Measurements from ENCODE around the gene ZC3H6. TPM values are rescaled to one million over a fixed set of nuclear protein-coding genes. Genes with fewer than 3 reads are reported as not detected.
A peak's percentile ranks its signal among the peaks of the same experiment; 100 is the strongest.
"Not testable (repeated sequence)": the region's sequence is repeated elsewhere in the genome, so short reads cannot be mapped to it uniquely, and the experiment has no call there.

Gene ZC3H6
- total and polyA plus RNA-seq, 3 experiments from 2014 or later: 7.2 to 9.6 (median 7.5) TPM

DNA sequence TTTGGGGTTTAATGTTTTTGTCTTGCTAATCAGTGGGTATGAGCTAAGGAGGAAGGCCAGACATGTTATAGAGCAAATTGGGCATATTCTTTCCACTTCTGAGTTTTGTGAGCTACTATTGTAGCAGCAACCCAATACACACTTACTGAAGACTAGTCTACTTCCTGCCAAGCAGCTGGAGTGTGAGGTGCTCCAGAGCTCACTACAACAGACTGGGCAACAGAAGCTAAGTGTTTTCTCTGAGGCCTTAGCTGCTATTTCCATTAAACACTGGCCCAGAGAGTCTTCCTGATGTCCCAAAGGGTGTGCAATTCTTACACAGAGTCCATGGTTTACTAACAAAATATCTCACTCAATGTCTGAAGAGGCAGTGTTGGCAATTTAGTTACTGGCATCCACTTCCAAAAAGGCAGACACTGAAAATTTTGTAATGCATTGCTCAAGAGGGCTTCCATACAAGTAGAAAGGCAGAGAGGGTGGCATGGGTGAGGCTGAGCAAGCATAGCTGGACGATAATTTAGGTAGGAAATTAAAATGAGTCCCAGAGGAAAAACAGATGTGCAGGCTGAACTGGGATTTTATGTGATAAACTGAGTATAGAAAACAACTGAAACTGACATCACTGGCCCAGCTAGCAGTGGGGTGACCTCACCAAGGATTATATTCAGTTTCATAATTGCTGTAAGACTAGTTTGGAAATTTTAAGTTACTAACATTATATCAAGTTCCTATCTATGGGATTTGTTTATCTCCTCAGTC, 68.6 kb downstream of the ZC3H6 start:
- H3K27me3 Mint-ChIP-seq: peaks cover 0 to 3% of the 10 kb centered on the region in 2 donors
- H3K9me3 ChIP-seq (ENCODE audit: low read length): no peaks in the 10 kb centered on the region
- H3K4me1 Mint-ChIP-seq: peaks cover 0 to 2% (median 0%) of the 10 kb centered on the region in 3 donors
- no peaks in the 10 kb centered on the region for H3K9me3 Mint-ChIP-seq
- H3K4me3 ChIP-seq (ENCODE audit: low read length): no peak overlapping the region
- no peaks in the 10 kb centered on the region for H3K4me1 ChIP-seq (ENCODE audit: insufficient read depth, low read length)
- peak overlapping the region in 1 of 8 donors; percentile 26 for H3K27ac Mint-ChIP-seq
- no peaks in the 10 kb centered on the region for H3K36me3 ChIP-seq (ENCODE audit: insufficient read depth, low read length)
- no peak overlapping the region for H3K27ac ChIP-seq (ENCODE audit: low read depth, low read length)
- CTCF ChIA-PET: no interaction called here
- H3K27me3 ChIP-seq (ENCODE audit: insufficient read depth, low read length, poor library complexity, severe bottlenecking): no peaks in the 10 kb centered on the region
- H3K4me3 Mint-ChIP-seq: no peak overlapping the region
- no peak for DNase-seq
- POLR2A ChIA-PET: no interaction called here
- no peaks in the 10 kb centered on the region for H3K36me3 Mint-ChIP-seq

GRCh38 chr2:112345030-112346027, 69.9 kb downstream of the ZC3H6 start:
- H3K4me1 Mint-ChIP-seq: peaks cover 0 to 2% (median 0%) of the 10 kb centered on the region in 3 donors
- Histone ChIP-seq H3K27ac (ENCODE audit: low read depth, low read length) (no peak overlapping the region), H3K9me3 (ENCODE audit: low read length) (no peaks in the 10 kb centered on the region), H3K4me3 (ENCODE audit: low read length) (no peak overlapping the region), H3K4me1 (ENCODE audit: insufficient read depth, low read length) (no peaks in the 10 kb centered on the region), H3K36me3 (ENCODE audit: insufficient read depth, low read length) (no peaks in the 10 kb centered on the region), H3K27me3 (ENCODE audit: insufficient read depth, low read length, poor library complexity, severe bottlenecking) (no peaks in the 10 kb centered on the region)
- no peaks in the 10 kb centered on the region for H3K36me3 Mint-ChIP-seq
- no peak overlapping the region for H3K27ac Mint-ChIP-seq
- peaks cover 0 to 3% of the 10 kb centered on the region in 2 donors for H3K27me3 Mint-ChIP-seq
- no peak overlapping the region for H3K4me3 Mint-ChIP-seq
- ChIA-PET POLR2A (no interaction called here), CTCF (no interaction called here)
- DNase-seq: no peak
- H3K9me3 Mint-ChIP-seq: no peaks in the 10 kb centered on the region

DNA sequence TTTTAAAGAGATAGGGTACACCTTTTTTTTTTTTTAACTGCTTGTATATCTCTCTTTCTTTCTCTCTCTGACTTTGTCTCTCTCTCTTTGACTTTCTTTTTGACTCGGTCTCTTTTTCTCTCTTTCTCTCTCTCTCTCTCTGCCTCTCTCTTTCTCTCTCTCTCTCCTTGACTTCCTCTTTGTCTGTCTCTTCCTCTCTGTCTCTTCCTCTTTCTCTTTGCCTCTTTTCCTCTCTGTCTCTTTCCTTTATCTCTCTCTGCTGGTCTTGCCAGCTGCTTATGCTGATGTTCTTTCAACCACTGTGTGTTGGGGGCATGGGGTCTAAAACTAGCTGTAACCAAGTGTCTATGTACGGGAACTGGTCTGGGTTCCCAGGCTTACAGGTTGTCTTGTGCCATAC, 76.9 kb downstream of the ZC3H6 start:
- POLR2A ChIA-PET; H3K27ac ChIP-seq (ENCODE audit: low read depth, low read length); H3K4me1 Mint-ChIP-seq; H3K9me3 ChIP-seq (ENCODE audit: low read length); H3K9me3 Mint-ChIP-seq; DNase-seq; H3K4me3 Mint-ChIP-seq; H3K36me3 ChIP-seq (ENCODE audit: insufficient read depth, low read length); H3K27me3 Mint-ChIP-seq; H3K4me3 ChIP-seq (ENCODE audit: low read length); H3K36me3 Mint-ChIP-seq; H3K27me3 ChIP-seq (ENCODE audit: insufficient read depth, low read length, poor library complexity, severe bottlenecking); H3K27ac Mint-ChIP-seq; H3K4me1 ChIP-seq (ENCODE audit: insufficient read depth, low read length); CTCF ChIA-PET: not testable (repeated sequence)

DNA sequence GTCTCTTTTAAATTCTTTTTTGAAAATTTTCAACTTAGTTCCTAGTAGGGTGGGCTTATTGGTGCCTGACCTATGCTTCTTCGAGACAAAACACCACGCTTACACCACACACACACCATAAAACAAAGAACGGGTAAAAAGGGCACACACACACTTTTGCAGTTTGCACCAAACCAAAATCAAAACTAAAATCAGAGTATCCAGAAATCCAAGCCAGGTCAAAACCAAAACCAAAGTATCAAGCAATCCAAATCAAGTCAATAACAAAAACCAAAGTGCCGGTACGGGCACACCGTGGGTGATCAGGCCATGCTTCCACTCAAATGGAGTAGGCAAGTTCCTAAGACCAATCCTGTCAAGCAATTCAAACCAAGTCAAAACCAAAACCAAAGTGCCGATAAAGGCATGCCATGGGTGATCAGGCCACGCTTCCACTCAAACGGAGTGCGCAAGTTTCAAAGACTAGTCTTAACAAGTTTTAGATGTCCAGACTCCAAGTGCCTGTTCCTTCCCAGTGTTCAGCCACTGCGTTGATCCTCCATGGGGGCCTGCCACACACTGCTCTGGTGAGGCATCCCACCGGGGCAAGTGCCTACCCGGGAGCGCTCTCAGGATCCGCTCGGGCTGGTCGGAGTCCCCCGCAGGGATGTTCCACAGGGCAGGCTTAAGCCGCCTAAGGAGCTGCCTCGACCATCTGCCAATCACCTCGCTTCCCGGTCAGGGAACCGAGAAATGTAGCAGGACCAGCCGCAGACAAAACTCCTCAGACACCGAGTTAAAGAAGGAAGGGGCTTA, 77.6 kb downstream of the ZC3H6 start:
- CTCF ChIA-PET; H3K9me3 Mint-ChIP-seq; H3K4me1 Mint-ChIP-seq; POLR2A ChIA-PET; H3K4me3 ChIP-seq (ENCODE audit: low read length); H3K27me3 Mint-ChIP-seq; H3K4me3 Mint-ChIP-seq; H3K27ac ChIP-seq (ENCODE audit: low read depth, low read length); DNase-seq; H3K4me1 ChIP-seq (ENCODE audit: insufficient read depth, low read length); H3K36me3 Mint-ChIP-seq; H3K9me3 ChIP-seq (ENCODE audit: low read length); H3K27me3 ChIP-seq (ENCODE audit: insufficient read depth, low read length, poor library complexity, severe bottlenecking); H3K36me3 ChIP-seq (ENCODE audit: insufficient read depth, low read length): not testable (repeated sequence)
- H3K27ac Mint-ChIP-seq: peak overlapping the region in 1 of 8 donors; percentile 35

DNA sequence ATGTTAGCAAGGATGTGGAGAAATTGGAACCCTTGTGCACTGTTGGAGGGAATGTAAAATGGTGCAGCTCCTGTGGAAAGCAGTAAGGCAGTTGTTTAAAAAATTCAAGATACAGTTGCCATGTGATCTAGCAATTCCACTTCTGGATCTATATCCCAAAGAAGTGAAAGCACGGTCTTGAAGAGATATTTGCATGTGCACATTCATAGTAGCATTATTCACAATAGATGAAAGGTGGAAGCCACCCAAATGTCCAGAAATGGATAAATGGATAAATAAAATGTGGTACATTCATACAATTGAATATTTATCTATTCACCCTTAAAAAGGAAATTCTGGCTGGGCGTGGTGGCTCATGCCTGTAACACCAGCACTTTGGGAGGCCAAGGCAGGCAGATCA, 78.9 kb downstream of the ZC3H6 start:
- CTCF ChIA-PET; H3K27me3 ChIP-seq (ENCODE audit: insufficient read depth, low read length, poor library complexity, severe bottlenecking); H3K27me3 Mint-ChIP-seq; H3K36me3 ChIP-seq (ENCODE audit: insufficient read depth, low read length); H3K4me3 ChIP-seq (ENCODE audit: low read length); H3K4me3 Mint-ChIP-seq; H3K4me1 ChIP-seq (ENCODE audit: insufficient read depth, low read length); POLR2A ChIA-PET; H3K27ac ChIP-seq (ENCODE audit: low read depth, low read length); H3K4me1 Mint-ChIP-seq; H3K9me3 ChIP-seq (ENCODE audit: low read length); DNase-seq; H3K27ac Mint-ChIP-seq: not testable (repeated sequence)
- peaks cover 0 to 10% (median 0%) of the 10 kb centered on the region in 3 donors for H3K36me3 Mint-ChIP-seq
- peaks cover 7 to 10% (median 9%) of the 10 kb centered on the region in 5 donors for H3K9me3 Mint-ChIP-seq

- H3K27ac Mint-ChIP-seq; H3K4me3 Mint-ChIP-seq; H3K4me1 Mint-ChIP-seq; H3K9me3 ChIP-seq (ENCODE audit: low read length); H3K36me3 ChIP-seq (ENCODE audit: insufficient read depth, low read length); H3K27ac ChIP-seq (ENCODE audit: low read depth, low read length); H3K27me3 ChIP-seq (ENCODE audit: insufficient read depth, low read length, poor library complexity, severe bottlenecking); H3K4me1 ChIP-seq (ENCODE audit: insufficient read depth, low read length); H3K4me3 ChIP-seq (ENCODE audit: low read length); POLR2A ChIA-PET; CTCF ChIA-PET; DNase-seq: not testable (repeated sequence)
- Mint-ChIP-seq H3K9me3 (peaks cover 10 to 17% (median 15%) of the 10 kb centered on the region in 5 donors), H3K36me3 (peaks cover 1 to 15% (median 2%) of the 10 kb centered on the region in 3 donors), H3K27me3 (peaks cover 0 to 10% of the 10 kb centered on the region in 2 donors)
Measured at GRCh38 chr2:112360055-112360454, 84.7 kb downstream of the ZC3H6 start.
